GDM1 (cell line): ENCODE results near the gene JAG1.

ENCODE experiments used
- DNase-seq: peaks from one replicate; lab custom pipeline; 2025; lab: John Stamatoyannopoulos, UW

JAG1 gene

DNA sequence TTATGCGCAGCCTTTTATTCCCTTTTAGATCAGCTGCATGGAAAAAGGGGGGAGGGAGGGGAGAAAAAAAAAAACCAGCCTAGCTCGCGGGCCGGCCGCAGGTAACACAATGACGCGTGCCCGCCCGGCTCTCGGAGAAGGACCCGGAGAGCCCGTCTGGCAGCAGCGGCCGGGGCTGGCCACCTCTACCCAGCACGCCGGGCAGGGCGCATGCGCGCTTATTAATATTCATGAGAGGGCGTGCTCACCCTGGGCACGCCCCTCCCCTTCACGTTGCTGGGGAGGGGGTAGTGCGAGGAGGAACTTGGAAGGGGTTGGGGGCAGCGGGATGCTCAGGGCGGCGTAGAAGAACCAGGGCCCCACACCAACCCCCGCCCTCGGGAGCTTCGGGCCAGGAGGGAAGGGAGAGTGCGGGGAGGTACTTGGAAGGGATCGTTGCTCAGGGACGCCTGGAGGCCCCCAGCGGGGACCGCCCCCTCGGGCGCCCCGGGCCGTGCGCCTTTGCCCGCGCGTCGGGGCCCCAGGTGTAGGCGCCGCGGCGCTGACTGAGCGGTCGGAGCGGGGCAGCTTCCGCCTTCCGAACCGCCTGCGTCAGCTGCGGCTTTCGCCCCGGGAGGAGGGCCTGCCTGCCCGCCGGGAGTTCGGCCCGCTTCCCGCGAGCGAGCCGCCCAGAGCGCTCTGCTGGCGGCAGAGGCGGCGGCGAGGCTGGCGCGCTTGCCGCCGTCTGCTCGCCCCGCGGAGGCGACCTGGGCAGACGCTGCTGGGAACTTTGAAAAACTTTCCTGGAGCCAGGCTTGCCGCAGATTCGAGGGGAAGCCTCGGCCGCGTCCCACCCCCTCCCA lies at the start of gene JAG1:
TSS of gene JAG1 (minus strand) at position 158 of the 842 bp plus-strand sequence. CDS start 469 bp downstream, outside the sequence.
- peak; percentile 86 for DNase-seq

DNA sequence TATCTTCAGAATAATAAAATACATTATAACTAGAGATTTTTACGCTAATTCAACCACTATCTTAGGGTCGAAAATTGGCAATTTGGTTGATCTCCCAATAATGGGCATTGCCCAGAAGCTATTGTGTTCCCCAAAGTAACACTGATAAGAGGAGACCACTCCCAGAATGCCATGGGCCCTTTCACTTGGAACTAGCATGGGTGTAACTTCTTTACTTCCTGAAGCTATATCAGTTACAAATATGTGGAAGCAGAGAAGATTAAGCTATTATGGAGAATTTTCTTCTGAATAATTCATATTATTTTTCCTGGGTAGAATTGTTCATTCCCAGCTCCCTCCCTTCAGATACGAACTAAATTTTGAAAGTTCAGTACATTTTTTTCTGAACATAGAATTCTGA lies 48.2 kb upstream of the JAG1 start:
- no peak for DNase-seq

DNA sequence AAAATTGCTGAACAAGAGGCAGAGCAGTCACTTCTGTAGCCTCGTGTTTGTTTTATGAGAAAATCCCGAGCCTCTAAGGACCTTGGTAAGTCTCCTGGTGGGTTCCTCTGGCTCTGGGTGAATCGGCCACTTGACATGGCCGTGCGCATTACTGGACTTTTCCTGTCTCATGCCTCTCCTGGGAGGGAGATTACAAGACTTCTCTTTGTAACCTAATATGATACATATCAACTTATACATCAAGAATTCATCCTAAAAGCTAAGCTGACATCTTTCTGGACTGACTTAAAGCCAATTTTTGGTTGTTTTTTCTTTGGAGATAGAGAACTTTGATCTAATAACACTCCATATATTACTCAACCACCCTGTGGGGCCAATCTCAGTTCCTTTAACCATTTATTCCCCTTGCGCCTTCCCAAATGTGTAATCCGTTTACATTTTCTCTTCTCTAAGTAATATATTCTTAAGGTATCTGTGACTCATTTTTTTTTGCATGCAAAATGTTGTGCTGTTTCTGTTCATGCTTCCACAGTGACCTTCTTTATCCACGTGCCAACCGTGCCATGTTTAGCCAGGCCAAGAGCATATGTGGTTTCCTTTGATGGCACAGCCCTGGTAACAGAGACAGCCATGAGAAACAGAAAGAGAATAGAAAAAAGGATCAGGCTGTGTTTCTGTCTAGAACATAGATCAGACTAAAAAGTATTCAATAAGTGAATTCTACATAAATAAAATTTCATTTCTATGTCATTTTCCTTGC lies 47.5 kb upstream of the JAG1 start:
- DNase-seq: no peak

DNA sequence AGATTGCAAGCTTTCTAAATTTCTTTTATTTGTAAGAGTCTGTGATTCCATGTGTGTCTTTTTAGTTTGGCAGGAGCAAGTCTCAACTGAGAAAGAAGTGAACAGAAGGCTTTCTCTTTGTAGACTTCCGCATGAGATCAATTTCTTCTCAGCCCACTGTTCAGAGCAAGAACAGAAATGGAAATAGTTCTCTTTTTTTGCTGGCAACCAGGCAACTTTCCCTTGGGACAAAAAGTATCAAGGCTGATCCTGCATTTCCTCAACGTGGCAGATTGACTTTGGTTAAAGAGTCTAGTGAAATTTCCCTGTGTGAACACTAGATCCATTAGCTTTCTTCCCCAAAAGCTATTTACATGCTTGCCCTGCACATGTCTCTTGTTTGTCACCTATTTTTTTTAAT lies 46.8 kb upstream of the JAG1 start:
- no peak for DNase-seq

DNA sequence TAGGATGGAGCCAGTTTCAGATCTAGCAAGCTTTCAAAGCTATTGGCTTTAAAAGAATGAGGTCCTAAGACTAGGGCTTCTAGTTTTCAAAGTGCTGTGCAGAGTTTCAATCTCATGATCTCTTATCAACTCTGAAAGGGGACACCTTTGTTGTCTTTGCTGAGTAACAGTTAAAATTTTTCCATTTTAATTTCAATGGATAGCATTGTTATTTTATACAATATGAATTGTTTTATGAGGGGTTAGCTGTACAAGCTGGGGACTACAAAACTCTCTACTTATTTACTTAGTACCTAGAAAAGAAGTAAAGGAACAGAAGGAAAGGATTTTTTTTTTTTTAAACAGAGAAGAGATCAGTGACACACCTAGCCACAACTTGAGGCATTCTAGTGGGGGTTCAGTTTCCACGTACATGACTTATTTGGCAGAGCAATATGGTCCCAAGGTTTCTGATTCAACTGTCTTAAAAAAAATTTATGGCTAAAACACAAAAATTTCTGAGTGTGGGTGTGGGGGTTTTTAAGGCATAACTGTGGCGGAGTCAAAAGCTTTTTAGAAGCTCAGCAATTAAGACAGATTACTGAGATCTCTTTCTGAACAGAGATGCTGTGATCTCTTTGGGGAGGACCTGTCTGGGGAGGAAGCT lies 46.1 kb upstream of the JAG1 start:
- DNase-seq: no peak

DNA sequence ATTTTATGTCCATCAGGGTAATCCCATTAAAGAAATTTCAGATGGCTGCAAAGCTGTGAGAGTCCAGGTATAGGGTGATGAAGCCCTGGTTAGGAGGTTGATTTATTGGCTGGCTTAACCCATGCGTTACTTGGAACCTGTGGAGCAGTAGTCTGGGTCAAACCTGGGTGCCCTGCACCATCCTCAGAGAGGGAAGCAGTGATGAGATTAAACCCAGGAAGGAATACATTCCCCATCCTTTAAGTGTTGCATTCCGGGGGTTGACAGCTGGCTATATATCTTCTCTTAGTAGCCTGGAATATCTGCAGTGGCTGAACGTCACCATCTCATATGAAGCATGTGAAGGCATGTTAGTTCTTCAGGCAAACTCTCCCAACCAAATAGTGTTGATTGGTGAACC lies 44.9 kb upstream of the JAG1 start:
- DNase-seq: no peak

DNA sequence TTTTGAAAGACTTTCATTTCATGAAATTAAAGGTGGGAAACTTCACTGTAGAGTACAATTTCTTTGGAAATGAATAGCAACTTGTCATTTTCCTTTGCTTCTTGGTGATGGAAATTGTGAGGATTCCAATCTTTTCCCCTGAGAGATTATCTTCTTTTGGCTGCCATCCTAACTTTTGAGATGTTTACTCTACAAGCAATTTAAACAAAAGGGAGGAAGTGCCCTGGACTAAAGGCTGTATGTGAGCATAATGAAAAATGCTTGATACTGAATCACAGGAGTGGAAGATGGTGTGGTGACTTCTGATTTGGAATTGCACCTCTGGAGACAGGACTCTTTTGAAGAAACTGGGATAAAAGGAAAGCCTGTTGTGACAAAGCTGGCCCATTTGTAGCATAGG lies 43.1 kb upstream of the JAG1 start:
- DNase-seq: no peak

DNA sequence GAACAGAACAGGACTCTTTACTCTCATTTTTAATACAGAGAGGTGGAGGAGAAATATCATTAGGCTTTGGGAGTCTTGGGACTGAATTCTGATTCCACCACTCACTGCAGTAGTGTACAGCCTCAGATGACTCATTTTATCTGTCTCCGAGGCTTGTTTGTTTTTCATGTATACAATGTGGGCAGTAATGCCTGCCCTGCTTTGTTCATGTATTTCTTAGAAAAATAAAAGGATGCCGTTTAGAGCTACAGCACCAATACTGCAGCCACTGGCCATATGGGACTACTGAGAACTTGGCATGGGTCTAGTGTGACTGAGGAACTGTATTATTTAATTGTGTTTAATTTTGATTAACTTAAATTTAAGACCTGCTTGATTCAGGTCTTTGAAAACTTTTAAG lies 41.2 kb upstream of the JAG1 start:
- no peak for DNase-seq

DNA sequence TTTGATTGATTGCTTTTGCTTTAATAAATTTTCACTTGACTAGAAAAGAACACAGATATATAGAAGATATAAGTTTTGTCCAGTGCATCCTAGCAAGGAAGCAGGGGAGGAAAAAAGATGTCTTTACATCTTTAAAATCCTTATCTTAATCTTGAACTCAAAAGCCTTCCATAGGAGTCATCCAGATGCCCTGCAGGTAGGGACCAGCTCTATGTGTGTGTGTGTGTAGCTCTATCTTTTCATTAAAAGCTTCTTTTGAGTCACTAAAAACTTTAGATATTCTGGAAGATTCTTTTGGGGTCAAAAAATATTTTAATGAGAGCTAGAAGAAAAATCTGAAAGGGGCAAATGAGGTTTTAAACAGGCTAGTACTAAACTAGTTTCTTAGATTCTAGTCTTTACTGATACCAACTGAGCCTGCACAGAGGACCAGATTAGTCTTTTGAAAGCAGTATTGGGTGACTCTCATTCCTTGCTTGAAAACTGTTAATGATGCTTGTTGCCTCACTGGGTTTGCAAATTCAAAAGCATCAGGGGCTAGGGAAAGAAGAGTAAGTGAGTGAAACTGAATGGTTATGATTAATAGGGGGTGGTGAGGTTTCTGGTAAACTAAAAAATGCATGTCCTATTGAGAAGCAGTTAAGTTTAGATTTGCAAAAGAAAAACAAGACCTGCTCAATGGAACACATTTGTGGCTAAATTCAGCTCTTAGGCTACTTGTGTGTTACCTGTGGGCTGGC lies 40.6 kb upstream of the JAG1 start:
- DNase-seq: no peak

DNA sequence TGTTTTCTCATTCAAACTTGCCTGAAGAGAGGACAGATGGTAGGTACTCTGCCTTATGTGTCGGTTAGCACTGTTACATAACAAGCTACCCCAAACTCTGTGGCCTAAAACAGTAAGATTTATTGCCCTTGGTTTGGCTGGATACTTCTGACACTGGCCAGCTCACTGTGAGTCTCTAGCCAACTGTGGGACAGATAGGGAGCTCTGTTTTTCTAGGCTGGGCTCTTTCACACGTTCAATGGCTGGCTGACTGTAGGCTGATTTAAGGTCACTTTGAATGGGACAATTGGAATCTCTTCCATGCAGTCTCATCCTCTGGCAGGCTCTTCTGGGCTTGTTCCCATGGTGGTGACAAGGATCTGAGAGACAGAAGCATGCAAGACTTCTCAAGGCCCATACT lies 39.4 kb upstream of the JAG1 start:
- DNase-seq: no peak

DNA sequence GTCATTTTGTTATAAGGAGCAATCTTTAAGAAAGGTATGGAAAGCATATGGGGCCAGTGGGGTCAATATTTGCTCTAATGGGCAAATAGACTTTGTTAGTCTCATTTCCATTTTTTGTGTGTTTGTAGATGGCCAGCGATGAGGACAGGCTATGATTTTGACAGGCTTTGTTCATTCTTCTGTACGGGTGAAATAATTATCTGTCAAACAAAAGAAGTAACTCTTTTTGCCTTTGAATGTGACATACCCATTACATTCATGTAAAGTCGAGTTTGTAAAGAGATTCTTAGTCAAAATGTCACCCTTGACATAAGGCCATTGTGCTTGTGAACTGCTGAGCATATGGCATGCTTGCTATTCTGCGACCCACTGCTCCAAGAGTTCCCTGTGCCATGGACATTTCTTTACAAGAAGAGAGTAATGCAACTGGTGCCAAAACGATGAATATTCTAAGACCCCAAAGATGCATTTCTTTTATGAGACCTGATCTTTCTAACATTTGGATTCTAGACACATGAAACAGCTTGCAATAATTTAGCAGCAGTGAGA lies 38.2 kb upstream of the JAG1 start:
- DNase-seq: no peak

DNA sequence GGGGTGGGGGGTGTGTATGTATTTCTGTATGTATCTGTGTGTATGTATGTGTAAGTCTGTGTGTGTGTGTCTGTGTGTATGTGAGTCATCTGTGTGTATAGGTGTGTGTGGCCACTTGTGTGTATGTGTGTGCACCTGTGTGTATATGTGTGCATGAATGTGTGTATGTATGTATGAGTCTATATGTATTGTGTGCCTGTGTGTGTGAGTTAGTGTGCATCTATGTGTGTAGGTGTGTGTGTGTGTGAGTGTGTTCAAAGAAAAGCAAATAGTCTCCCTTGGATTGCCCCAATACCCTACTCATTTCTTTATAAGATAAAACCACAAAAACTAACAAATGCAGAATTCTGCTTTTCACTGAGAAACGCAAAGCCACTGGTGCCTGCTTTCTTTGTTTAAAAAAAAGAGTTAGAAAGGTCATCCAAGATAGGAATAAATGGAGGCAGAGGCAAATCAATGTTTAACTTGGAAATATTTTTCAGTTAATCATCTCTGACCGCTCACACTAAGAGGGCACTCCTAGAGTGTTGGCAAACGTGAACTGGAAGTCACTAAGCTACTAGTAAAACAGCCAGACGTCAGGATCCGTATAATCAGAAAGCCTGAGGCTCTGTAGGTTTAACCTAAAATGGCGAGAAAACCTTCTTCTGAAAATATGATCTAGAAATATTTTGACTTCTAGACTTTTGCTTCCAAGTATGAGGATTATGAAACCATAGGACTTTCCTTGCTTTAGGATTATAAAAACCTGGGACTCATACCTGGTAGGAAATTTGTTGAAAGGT lies 37.4 kb upstream of the JAG1 start:
- DNase-seq: no peak

DNA sequence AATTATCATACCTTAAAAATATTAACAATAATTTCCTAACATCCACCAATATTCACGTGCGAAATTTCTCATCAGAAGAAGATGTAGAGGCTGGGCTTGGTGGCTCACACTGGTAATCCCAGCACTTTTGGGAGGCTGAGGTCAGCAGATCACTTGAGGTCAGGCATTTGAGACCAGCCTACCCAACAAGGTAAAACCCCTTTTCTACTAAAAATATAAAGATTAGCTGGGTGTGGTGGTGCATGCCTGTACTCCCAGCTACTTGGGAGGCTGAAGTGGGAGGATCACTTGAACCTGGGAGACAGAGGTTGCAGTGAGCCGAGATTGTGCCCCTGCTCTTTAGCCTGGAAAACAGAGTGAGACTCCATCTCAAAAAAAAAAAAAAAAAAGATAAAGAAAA lies 36.1 kb upstream of the JAG1 start:
- no peak for DNase-seq

DNA sequence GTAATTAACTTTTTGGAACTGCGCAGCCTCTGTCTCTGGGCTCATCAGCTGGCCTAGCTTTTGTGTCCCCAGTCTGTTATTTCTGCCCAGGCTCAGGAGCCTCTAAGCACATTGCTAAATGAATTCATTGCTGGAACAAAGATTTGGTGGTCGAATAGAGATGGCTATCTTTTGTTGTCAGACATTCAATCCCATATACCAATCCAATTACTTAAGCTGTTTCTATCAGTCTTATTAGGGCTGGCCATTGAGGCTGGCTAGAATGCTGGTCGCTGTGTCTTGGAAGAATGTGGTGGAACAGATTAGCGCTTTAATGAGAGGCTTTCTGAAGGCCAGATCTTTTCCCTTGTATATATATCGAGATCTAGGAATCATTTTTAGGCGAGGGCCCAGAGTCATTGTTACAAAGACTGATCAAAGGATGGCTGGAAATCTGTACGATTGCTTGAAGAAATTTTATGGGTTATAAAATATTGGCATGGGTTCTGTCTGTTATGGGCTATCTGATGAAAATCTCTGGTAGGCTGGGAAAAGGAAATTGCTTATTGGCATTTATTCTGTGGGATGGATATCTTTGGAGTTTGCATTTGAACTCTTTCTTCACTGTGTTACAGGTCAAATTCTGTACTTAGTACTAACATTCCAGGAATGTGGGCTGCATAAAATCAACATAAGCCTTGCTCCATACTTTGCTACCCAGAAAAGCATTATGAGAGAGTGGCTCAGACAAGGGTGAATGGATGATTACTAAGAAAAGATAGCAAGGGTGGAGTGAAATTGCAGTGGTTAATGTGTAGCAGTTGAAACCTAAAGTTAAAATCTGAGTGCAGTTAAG lies 34.8 kb upstream of the JAG1 start:
- no peak for DNase-seq

DNA sequence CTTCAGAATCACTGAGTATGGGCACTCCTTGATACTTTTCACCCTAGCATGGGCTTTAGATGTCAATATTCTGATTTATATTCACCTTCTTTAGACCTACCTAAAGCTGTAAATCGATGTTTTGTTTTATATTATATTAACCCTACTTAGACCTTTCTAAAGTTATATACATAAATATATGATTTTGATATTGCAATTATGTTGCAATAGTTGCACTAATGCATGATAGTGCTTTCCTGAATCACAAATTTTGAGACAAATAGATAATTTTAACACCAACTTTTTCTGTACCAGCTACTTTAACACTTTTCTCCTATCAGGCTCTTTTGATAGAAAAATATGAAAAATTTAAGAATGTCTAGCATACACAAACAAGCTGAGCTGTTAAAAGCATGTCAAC lies 34.0 kb upstream of the JAG1 start:
- DNase-seq: no peak

DNA sequence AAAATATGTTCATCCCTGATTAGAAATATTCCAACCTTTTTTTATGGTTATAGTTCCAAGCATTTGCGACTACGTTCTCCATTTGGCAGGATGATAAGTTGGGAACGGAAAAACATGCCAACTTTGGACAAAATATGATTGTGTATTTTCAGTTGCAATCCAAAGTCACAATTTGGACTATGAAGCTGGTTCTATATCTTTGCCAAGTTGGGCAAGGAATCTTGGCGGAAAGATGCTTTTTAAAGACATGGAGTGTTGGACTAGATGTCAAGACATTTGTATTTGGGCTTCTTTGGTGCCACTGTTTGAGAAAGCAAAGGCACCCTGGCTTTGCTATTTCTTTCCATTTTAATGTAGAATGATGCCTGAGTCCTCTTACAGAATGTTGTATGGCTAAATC lies 33.3 kb upstream of the JAG1 start:
- DNase-seq: no peak

DNA sequence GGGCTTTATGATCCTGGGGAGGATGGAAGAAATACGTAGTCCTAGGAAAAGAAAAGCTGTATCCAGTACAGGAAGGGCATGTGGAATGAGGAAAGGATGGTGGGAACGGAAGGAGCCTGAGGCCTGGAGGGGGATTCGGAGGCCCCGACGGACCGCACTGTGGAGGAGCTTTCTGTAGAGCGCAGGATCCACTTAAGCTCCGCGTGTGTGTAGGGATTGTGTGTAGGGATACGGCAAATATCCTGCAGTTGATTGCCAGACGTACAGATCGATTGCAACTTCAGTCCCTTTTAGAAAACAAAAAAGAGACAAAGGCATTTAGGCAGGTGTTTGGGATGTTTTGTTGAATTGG lies 32.6 kb upstream of the JAG1 start:
- no peak for DNase-seq

DNA sequence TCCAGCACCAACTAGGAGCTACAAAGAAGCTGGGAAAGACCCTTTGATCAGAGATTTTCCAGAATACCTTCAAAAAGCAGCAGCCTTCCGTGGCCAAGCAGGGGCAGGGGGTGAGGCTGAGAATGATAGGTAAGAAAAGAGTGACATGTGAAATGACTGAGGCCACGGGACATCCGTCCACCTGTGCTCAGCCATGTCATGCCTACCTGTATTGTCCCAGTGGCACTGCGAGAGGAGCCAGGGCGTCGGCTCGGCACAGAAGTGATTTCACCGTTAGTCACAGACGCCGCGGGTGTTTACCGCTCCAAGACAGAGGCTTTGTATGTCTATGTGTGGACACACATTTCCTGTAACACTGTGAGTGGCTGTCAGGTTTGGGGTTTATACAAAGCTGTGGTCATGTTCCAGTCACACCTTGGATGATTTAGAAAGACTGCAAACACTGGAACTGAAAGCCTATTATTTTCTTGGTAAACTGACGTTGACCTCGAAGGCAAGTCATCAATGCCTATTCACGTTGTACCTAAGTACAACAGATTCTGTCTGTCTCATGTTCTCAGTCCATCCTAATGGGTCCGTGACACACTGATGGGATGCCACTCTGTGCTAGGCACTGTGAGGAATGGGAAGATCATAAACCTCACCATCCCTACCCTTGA lies 32.1 kb upstream of the JAG1 start:
- no peak for DNase-seq

DNA sequence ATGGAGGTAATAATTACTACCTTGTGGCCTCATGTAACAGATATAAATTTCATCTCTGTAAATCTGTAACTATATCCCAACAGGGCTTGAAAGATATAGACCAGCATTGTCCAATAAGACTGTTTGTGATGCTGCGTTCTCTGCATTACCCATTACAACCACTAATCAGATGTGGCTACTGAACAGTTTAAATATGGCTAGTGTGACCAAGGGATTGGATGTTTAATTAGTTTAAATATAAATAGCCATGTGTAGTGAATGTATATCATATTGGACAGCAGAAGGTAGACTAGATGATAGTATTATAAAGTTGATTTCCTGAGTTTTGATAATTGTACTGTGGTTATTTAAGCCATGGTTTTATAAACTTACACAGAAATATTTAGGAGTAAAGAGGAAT lies 27.8 kb upstream of the JAG1 start:
- DNase-seq: no peak

DNA sequence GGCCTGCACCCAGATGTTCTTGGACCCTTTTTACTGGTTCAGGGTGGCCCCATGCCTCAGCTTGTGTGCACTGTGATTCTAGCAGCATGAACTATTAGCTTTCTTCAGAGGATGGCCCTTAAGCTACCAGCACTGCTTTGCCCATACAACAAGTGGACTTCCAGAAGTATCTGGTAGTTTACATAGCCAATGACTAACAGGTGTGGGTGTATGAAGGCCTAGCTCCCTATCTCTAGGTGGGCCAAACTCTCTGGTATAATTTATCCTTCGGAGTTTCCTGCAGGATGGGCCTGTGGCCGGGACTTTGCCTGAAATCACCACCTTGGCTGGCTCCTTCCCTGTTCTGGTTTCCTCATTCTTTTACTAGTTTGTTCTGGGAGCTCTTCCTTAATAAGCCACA lies 26.1 kb upstream of the JAG1 start:
- no peak for DNase-seq
